ENCODE data around the gene COL4A2.

DNA sequence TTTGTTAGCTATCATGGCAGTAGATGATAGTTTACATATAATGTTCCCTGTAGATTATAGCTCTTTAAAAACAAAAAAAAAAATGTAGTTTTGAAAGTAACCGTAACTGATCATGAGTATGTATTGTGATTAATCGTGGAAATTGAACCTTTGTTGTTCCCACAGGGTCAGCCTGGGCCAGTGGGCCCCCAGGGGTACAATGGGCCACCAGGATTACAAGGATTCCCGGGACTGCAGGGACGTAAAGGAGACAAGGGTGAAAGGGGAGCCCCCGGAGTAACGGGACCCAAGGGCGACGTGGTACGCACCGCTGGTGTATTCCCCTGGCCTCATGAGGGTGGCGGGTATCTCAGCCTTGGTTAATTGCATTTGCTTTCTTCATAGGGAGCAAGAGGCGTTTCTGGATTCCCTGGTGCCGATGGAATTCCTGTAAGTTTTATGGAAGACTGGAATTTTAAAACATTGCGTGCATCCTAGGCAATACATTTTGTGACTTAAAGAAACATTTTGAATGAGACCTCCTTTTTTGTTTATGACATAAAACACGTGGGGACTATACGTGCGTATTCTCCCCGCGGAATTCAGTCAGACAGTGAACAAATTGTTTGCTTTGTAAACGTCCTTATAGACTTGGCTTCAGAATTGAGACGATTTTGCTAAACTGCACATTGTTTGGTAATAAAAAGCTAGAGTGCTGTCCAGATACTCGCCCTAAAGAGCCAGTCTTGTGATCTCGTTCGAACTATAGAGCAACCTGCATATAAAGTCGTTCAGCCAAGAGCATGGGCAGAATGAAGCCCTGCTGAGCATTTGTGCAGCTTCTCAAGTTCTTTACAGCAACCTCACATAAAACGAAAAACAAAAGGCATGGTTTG, 117.7 kb downstream of the COL4A2 start:
- TF ChIP-seq SP1 (IDR thresholded peaks at IDR 0.05) (no peak), GABPA (IDR thresholded peaks at IDR 0.05 in 1 of 2, conservative IDR thresholded peaks at IDR 0.05 in 1 of 2) (no peak), YY1 (IDR thresholded peaks at IDR 0.05) (no peak), HNF4G (IDR thresholded peaks at IDR 0.05) (no peak), TAF1 (conservative IDR thresholded peaks at IDR 0.05) (no peak), EGR1 (IDR thresholded peaks at IDR 0.05; ENCODE audit: low read depth in 2 of 2) (no peak), RAD21 (IDR thresholded peaks at IDR 0.05) (no peak), FOXA1 (IDR thresholded peaks at IDR 0.05) (no peak), JUND (IDR thresholded peaks at IDR 0.05) (no peak), RXRA (IDR thresholded peaks at IDR 0.05) (no peak)
- TF ChIP-seq, protein P1, sequence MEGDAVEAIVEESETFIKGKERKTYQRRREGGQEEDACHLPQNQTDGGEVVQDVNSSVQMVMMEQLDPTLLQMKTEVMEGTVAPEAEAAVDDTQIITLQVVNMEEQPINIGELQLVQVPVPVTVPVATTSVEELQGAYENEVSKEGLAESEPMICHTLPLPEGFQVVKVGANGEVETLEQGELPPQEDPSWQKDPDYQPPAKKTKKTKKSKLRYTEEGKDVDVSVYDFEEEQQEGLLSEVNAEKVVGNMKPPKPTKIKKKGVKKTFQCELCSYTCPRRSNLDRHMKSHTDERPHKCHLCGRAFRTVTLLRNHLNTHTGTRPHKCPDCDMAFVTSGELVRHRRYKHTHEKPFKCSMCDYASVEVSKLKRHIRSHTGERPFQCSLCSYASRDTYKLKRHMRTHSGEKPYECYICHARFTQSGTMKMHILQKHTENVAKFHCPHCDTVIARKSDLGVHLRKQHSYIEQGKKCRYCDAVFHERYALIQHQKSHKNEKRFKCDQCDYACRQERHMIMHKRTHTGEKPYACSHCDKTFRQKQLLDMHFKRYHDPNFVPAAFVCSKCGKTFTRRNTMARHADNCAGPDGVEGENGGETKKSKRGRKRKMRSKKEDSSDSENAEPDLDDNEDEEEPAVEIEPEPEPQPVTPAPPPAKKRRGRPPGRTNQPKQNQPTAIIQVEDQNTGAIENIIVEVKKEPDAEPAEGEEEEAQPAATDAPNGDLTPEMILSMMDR (IDR thresholded peaks at IDR 0.05; ENCODE audit: low read depth, low read length, missing input control), result no peak
- TF ChIP-seq, protein P2, sequence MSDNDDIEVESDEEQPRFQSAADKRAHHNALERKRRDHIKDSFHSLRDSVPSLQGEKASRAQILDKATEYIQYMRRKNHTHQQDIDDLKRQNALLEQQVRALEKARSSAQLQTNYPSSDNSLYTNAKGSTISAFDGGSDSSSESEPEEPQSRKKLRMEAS (IDR thresholded peaks at IDR 0.05), result no peak
- TF ChIP-seq, protein P3, sequence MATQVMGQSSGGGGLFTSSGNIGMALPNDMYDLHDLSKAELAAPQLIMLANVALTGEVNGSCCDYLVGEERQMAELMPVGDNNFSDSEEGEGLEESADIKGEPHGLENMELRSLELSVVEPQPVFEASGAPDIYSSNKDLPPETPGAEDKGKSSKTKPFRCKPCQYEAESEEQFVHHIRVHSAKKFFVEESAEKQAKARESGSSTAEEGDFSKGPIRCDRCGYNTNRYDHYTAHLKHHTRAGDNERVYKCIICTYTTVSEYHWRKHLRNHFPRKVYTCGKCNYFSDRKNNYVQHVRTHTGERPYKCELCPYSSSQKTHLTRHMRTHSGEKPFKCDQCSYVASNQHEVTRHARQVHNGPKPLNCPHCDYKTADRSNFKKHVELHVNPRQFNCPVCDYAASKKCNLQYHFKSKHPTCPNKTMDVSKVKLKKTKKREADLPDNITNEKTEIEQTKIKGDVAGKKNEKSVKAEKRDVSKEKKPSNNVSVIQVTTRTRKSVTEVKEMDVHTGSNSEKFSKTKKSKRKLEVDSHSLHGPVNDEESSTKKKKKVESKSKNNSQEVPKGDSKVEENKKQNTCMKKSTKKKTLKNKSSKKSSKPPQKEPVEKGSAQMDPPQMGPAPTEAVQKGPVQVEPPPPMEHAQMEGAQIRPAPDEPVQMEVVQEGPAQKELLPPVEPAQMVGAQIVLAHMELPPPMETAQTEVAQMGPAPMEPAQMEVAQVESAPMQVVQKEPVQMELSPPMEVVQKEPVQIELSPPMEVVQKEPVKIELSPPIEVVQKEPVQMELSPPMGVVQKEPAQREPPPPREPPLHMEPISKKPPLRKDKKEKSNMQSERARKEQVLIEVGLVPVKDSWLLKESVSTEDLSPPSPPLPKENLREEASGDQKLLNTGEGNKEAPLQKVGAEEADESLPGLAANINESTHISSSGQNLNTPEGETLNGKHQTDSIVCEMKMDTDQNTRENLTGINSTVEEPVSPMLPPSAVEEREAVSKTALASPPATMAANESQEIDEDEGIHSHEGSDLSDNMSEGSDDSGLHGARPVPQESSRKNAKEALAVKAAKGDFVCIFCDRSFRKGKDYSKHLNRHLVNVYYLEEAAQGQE (IDR thresholded peaks at IDR 0.05), result no peak

All from liver (tissue), 3 donors.